CD4-positive, alpha-beta T cell (primary cell): ENCODE results near the gene CALCOCO1. TPM values are rescaled to one million over a fixed set of nuclear protein-coding genes. Genes with fewer than 3 reads are reported as not detected.
A peak's percentile ranks its signal among the peaks of the same experiment; 100 is the strongest.

ENCODE experiments used
- ATAC-seq: fragments of 200-7000 bp; cut with Tn5 transposase; one replicate; pipeline ENCODE4 v1.10.0; 2022; ENCODE audit warnings: mild to moderate bottlenecking; ENCODE audit not compliant: poor library complexity
- CTCF ChIA-PET: fragments of 350-600 bp; sonication (Branson Sonifier 250); formaldehyde crosslinking; loops from one replicate; lab custom pipeline; 2021; ENCODE audit warnings: antibody characterized with exemption, inconsistent platforms; lab: Charles Lee
- POLR2A ChIA-PET: fragments of 350-600 bp; sonication (Branson Sonifier 250); formaldehyde crosslinking; loops from one replicate; lab custom pipeline; 2021; ENCODE audit warnings: antibody characterized with exemption, inconsistent platforms; lab: Charles Lee
- DNase-seq, 14 experiments: peaks; one replicate each; pipeline ENCODE4 v3.0.0-alpha.2; 2013 to 2020; ENCODE audit warnings: mixed read lengths in 2 of 14
- H3K27ac ChIP-seq, 2 donors: one replicate each; pipeline versions ENCODE4 v1.5.1 to v1.7.0; 2013; ENCODE audit warnings: low read length in 2 of 2, low read depth in 1 of 2, mild to moderate bottlenecking in 1 of 2
- H3K27me3 ChIP-seq, 2 experiments: 1 replicate in 1 of 2; 2 replicates in 1 of 2; pipeline versions ENCODE4 v1.6.1 to v1.7.0; 2013; ENCODE audit warnings: low read length in 2 of 2, control low read depth in 1 of 2, mild to moderate bottlenecking in 1 of 2, moderate library complexity in 1 of 2; ENCODE audit not compliant: insufficient read depth in 2 of 2, control insufficient read depth in 1 of 2
- H3K36me3 ChIP-seq: one replicate; pipeline ENCODE4 v1.6.1; 2013; ENCODE audit warnings: low read length, control low read depth; ENCODE audit not compliant: insufficient read depth
- H3K4me1 ChIP-seq: one replicate; pipeline ENCODE4 v1.6.1; 2013; ENCODE audit warnings: low read length, control low read depth; ENCODE audit not compliant: insufficient read depth
- H3K4me3 ChIP-seq: one replicate; pipeline ENCODE4 v1.5.1; 2013; ENCODE audit warnings: mild to moderate bottlenecking, low read length, moderate library complexity
- H3K9me3 ChIP-seq, 2 experiments: 1 replicate in 1 of 2; 2 replicates in 1 of 2; pipeline versions ENCODE4 v1.6.1 to v1.7.0; 2013; ENCODE audit warnings: low read length in 2 of 2, mild to moderate bottlenecking in 2 of 2, control low read depth in 1 of 2, moderate library complexity in 1 of 2; ENCODE audit not compliant: control insufficient read depth in 1 of 2, insufficient read depth in 1 of 2
- H3K27ac Mint-ChIP-seq: one replicate; pipeline ENCODE4 v1.8.0; 2020; ENCODE audit warnings: mixed read lengths
- H3K27me3 Mint-ChIP-seq: one replicate; pipeline ENCODE4 v1.8.0; 2021; ENCODE audit warnings: mixed read lengths
- H3K36me3 Mint-ChIP-seq: one replicate; pipeline ENCODE4 v1.8.0; 2021; ENCODE audit warnings: low read depth, mixed read lengths
- H3K4me1 Mint-ChIP-seq: one replicate; pipeline ENCODE4 v1.8.0; 2021; ENCODE audit warnings: low read depth, mixed read lengths
- H3K4me3 Mint-ChIP-seq: one replicate; pipeline ENCODE4 v1.8.0; 2020; ENCODE audit warnings: mild to moderate bottlenecking, mixed read lengths
- H3K9me3 Mint-ChIP-seq: one replicate; pipeline ENCODE4 v1.8.0; 2020; ENCODE audit warnings: mixed read lengths
- intact Hi-C, 2 experiments: fragments of 100-400 bp; cut with DNase I in 1 of 2; cut with micrococcal nuclease in 1 of 2; formaldehyde crosslinking; loops; one replicate each; pipeline versions ENCODE4 v1.15.1 to v1.9.0; 2023 to 2025; cut with DNase I, micrococcal nuclease
- total RNA-seq, 174 experiments: library from RNA in 2 of 174; stranded (reverse) in 2 of 174; gene quantifications; one replicate each; pipeline ENCODE4 v1.2.3 and lab custom pipeline; 2021 to 2026
- TF ChIP-seq, protein P1 (sequence below): fragments of 200-600 bp; IDR thresholded peaks from one replicate; pipeline ENCODE4 v1.8.0; 2022; ENCODE audit warnings: antibody characterized with exemption, mild to moderate bottlenecking

CALCOCO1 gene
- total RNA-seq, 2 experiments from 2014 or later: 66.8 to 69.3 TPM

DNA sequence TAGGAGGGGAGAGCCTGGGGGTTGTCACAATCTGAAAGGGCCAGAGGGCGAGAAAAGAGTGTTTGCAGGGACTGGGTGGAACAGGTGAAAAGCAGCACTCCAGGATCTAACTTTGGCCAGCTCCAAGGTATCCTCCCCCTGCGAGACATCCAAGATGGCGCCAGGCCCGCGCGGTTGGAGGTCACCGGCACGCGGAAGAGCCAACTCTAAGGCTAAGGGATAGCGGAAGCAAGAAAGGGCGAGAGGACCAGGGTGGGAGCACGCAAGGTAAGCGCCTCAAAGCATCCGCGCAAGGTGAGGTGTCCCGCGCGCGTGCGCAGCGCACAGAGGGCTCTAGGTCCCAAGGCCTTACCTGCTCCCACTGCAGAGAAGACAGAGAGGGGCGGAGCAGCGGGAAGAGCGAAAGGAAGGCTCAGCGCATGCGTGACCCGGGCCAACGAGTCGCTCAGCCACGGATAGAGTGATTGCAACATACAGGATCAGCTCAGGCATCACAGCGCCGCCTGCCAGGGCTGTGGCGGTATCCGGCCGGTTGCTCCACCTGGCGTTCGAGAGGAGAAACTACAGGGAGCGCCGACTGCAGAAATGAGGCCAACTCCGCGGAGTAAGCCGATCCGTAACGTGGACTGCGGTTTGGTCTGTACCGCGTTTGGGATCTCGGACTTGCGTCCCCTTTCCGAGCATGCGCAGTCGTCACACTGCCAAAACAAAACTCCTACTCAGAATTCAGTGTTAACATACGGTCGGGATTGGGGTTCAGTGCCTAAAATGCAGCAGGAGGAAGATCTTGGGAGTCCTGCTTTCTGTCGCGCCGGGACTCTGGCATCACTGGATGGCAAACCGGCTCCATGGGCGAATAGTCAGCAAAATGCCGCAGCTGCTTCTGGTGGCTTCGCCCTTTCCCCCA, 51.3 kb downstream of the CALCOCO1 start, which contains the start of gene ATP5MC2:
Gene ATP5MC2, minus strand, starts transcription at position 383 of the 907 bp plus-strand sequence. CDS start 3,469 bp downstream, outside the sequence.
- peaks cover 39% of the 10 kb centered on the region for H3K36me3 Mint-ChIP-seq
- H3K27me3 Mint-ChIP-seq: peaks cover 17% of the 10 kb centered on the region
- ChIA-PET CTCF (interaction anchor here (0.7 to 2.8 kb wide), 20 partner anchors 8 to 496 kb away, joined by 3 to 31 read pairs (median 5); partner anchors contain the start of genes ATF7, CALCOCO1, CISTR and CSAD), POLR2A (interaction anchor here (0.7 to 2.9 kb wide), 18 partner anchors 12 to 604 kb away, joined by 3 to 28 read pairs (median 4); partner anchors contain the start of genes ATF7, CBX5, HNRNPA1 and SP1)
- TF ChIP-seq, protein P1, sequence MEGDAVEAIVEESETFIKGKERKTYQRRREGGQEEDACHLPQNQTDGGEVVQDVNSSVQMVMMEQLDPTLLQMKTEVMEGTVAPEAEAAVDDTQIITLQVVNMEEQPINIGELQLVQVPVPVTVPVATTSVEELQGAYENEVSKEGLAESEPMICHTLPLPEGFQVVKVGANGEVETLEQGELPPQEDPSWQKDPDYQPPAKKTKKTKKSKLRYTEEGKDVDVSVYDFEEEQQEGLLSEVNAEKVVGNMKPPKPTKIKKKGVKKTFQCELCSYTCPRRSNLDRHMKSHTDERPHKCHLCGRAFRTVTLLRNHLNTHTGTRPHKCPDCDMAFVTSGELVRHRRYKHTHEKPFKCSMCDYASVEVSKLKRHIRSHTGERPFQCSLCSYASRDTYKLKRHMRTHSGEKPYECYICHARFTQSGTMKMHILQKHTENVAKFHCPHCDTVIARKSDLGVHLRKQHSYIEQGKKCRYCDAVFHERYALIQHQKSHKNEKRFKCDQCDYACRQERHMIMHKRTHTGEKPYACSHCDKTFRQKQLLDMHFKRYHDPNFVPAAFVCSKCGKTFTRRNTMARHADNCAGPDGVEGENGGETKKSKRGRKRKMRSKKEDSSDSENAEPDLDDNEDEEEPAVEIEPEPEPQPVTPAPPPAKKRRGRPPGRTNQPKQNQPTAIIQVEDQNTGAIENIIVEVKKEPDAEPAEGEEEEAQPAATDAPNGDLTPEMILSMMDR: peak; percentile 99
- Histone ChIP-seq H3K27ac (peak within 1 kb of the TSS; percentile 58 to 66), H3K36me3 (peaks cover 24% of the 10 kb centered on the region), H3K4me3 (peak within 1 kb of the TSS; percentile 78), H3K4me1 (peaks cover 31% of the 10 kb centered on the region), H3K27me3 (peaks cover 10 to 18% of the 10 kb centered on the region in 2 experiments), H3K9me3 (no peaks in the 10 kb centered on the region)
- peak within 1 kb of the TSS; percentile 90 for H3K27ac Mint-ChIP-seq
- H3K9me3 Mint-ChIP-seq: no peaks in the 10 kb centered on the region
- intact Hi-C loops: loop anchor here (1.0 to 10.0 kb wide), 9 partner anchors 49 to 513 kb away; partner anchors contain the start of genes ATF7 (in 2 of the 2), AAAS (in 1 of the 2), CALCOCO1 (in 1 of the 2) and SMUG1 (in 1 of the 2)
- peaks cover 32% of the 10 kb centered on the region for H3K4me1 Mint-ChIP-seq
- DNase-seq (peak; percentile 95 to 100 (median 96)), ATAC-seq (peak; percentile 92)
- H3K4me3 Mint-ChIP-seq: peak within 1 kb of the TSS; percentile 93

DNA sequence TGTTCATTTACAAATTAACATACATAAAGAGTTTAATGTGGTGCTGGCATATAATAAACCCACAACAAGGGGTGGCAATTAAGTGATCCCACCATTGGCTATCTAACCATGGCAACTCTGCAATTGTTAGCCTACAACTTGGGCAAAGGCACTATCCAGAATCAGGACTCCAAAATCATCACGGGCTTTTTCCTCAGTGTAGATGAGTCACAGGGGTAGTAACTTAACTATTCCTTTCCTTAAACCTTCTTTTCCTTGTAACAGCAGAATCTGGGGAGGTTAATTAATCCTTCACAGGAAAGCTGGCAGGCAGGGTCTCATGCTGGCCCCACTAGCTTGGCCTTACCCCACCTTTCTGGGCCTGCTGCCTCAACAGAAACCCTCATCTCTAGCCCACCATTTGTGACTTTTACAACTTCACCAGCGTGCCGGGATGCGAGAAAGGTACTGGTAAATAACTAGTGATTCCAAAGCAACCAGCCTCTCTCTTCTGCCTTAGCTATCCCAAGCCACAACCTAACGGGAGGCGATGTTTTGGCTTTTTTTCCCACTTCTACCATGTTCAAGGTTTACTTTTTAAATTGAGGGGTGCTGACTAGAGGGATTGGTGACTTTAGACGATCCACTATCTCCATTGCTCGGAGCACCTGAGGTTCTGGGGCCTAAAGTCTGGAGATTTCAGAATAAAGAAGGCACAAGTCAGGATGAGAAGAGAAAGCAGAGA, 52.1 kb downstream of the CALCOCO1 start:
- Mint-ChIP-seq H3K4me1 (peaks cover 32% of the 10 kb centered on the region), H3K27ac (peak overlapping the region; percentile 90), H3K36me3 (peaks cover 46% of the 10 kb centered on the region), H3K9me3 (no peaks in the 10 kb centered on the region), H3K4me3 (peak overlapping the region; percentile 93), H3K27me3 (peaks cover 17% of the 10 kb centered on the region)
- Histone ChIP-seq H3K27ac (peak overlapping the region; percentile 58 to 66), H3K27me3 (peaks cover 10 to 18% of the 10 kb centered on the region in 2 experiments), H3K36me3 (peaks cover 30% of the 10 kb centered on the region), H3K4me3 (peak overlapping the region; percentile 78), H3K4me1 (peaks cover 31% of the 10 kb centered on the region), H3K9me3 (no peaks in the 10 kb centered on the region)
- DNase-seq: peak in 1 of 14 experiments; percentile 15
- TF ChIP-seq, protein P1: no peak
- ChIA-PET CTCF (interaction anchor here (0.7 to 2.8 kb wide), 20 partner anchors 7 to 495 kb away, joined by 3 to 31 read pairs (median 5); partner anchors contain the start of genes ATF7, CALCOCO1, CISTR and CSAD), POLR2A (interaction anchor here (0.6 to 2.9 kb wide), 17 partner anchors 20 to 605 kb away, joined by 3 to 28 read pairs (median 4); partner anchors contain the start of genes ATF7, CBX5, HNRNPA1 and SP1)
- intact Hi-C loops: loop anchor here in 1 of 2 experiments (2.0 to 10.0 kb wide), 3 partner anchors 48 to 514 kb away; partner anchors contain the start of genes AAAS, ATF7 and SMUG1
- no peak for ATAC-seq

DNA sequence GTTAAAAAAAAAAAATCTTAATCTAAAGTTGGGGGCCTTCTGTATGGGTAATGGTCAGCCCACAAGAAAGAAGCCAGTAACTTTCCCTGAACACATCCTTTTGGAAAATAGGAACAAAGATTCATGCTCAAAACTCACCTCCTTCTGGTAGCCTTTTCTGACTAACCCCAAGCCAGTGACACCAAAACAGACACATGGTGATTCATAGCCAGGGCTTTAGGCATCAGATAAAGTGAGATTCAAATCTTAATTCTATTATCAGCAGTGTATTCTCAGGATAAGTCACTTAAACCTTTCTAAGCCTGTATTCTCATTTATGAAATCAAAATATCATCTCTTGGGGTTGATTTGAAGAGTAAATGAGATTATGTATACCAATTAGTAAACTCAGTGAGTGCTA, 56.3 kb downstream of the CALCOCO1 start:
- intact Hi-C loops: loop anchor here in 1 of 2 experiments (10.0 kb wide), 1 partner anchor 346 kb away; the partner anchor contains the start of gene AAAS
- POLR2A ChIA-PET: no interaction called here
- peaks cover 78% of the 10 kb centered on the region for H3K36me3 Mint-ChIP-seq

More for the DNA sequence above, 56.3 kb downstream of the CALCOCO1 start:
- CTCF ChIA-PET: no interaction called here
- Histone ChIP-seq H3K9me3 (no peaks in the 10 kb centered on the region), H3K36me3 (peaks cover 62% of the 10 kb centered on the region), H3K4me1 (peaks cover 16% of the 10 kb centered on the region), H3K27ac (no peak overlapping the region), H3K27me3 (no peaks in the 10 kb centered on the region), H3K4me3 (no peak overlapping the region)
- Mint-ChIP-seq H3K4me3 (no peak overlapping the region), H3K4me1 (peaks cover 38% of the 10 kb centered on the region), H3K27me3 (peaks cover under 1% of the 10 kb centered on the region), H3K9me3 (no peaks in the 10 kb centered on the region), H3K27ac (no peak overlapping the region)
- ATAC-seq (no peak), DNase-seq (no peak)
- TF ChIP-seq, protein P1: no peak
